Coronary artery (tissue), 2 donors: ENCODE measurements around the gene DTYMK.
"Not testable (repeated sequence)": the region's sequence is repeated elsewhere in the genome, so short reads cannot be mapped to it uniquely, and the experiment has no call there.

Experiments
- DNase-seq: peaks from one replicate; pipeline ENCODE4 v3.0.0-alpha.2; 2017; ENCODE audit warnings: low spot score
- H3K27ac ChIP-seq, 2 donors: fragments of 200-600 bp; sonication (generic); one replicate each; pipeline ENCODE4 v1.5.1; 2016 to 2019
- H3K4me3 ChIP-seq: fragments of 200-600 bp; sonication (generic); 2 replicates; pipeline ENCODE4 v1.5.1; 2016; ENCODE audit warnings: mild to moderate bottlenecking, moderate library complexity
- CTCF ChIP-seq: fragments of 200-600 bp; sonication (generic); IDR thresholded peaks from one replicate; pipeline ENCODE4 v1.5.1; 2019; ENCODE audit warnings: antibody characterized with exemption

Gene DTYMK

GRCh38 chr2:241666627-241667400 lies 19.8 kb downstream of the DTYMK start:
- DNase-seq: no peak
- no peak for TF ChIP-seq CTCF
- Histone ChIP-seq H3K4me3 (no peak overlapping the region), H3K27ac (no peak overlapping the region)

- DNase-seq: no peak
- TF ChIP-seq CTCF: no peak
- Histone ChIP-seq H3K4me3 (no peak overlapping the region), H3K27ac (no peak overlapping the region)
Measured at GRCh38 chr2:241665731-241666440, 20.7 kb downstream of the DTYMK start.

DNA sequence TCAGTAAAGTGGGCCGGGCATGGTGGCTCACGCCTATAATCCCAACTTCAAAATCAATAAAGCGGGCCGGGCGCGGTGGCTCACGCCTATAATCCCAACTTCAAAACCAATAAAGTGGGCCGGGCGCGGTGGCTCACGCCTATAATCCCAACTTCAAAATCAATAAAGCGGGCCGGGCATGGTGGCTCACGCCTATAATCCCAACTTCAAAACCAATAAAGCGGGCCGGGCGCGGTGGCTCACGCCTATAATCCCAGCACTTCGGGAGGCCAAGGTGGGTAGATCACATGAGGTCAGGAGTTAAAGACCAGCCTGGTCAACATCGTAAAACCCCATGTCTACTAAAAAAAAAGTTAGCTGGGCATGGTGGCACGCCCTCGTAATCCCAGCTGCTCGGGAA lies 23.9 kb downstream of the DTYMK start:
- DNase-seq, H3K4me3 ChIP-seq, H3K27ac ChIP-seq: not testable (repeated sequence)

DNA sequence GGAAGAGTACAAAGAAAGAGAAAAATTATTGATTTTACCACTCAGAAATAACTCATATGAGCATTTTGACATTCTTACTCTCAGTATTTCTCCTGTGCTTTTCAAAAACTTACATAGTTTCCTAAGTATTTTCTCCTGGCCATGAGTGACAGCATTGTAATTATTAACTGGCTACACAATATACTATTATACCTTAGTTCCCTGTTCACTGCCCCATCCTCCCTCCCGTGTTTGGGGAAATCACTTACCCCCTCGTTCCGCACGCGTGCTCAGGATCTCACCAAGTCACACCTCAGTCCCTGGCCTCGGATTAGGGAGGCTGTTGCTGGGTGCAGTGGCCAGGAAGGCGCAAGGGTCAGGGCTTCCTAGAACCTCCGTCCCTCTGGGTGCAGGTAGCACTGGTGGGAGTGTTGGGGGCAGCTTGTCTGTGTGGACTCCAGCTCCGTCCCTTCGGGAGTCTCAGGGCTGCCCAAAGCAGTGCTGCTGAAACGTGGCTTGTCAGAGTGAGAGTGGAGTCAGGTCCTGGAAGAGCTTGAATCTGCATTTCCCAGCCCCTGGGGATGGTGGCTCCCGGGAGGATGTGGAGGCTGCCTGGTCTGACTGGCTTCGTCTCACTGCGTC lies 25.9 kb downstream of the DTYMK start:
- no peak for DNase-seq
- no peak for TF ChIP-seq CTCF
- no peak overlapping the region for H3K27ac ChIP-seq

GRCh38 chr2:241659150-241659739 lies 27.4 kb downstream of the DTYMK start:
- no peak for DNase-seq
- no peak overlapping the region for H3K27ac ChIP-seq
- no peak overlapping the region for H3K4me3 ChIP-seq
- no peak for TF ChIP-seq CTCF

More for the DNA sequence above, 25.9 kb downstream of the DTYMK start:
- no peak overlapping the region for H3K4me3 ChIP-seq

GRCh38 chr2:241658296-241658695 lies 28.3 kb downstream of the DTYMK start:
- Histone ChIP-seq H3K4me3 (no peak overlapping the region), H3K27ac (no peak overlapping the region)
- no peak for TF ChIP-seq CTCF
- no peak for DNase-seq

- no peak overlapping the region for H3K27ac ChIP-seq
- no peak for TF ChIP-seq CTCF
- H3K4me3 ChIP-seq: no peak overlapping the region
- no peak for DNase-seq
Measured at GRCh38 chr2:241657786-241658254, 28.8 kb downstream of the DTYMK start.
